Thoracic aorta (tissue), 2 donors: ENCODE results near the gene IGDCC3. TPM values are rescaled to one million over a fixed set of nuclear protein-coding genes. Genes with fewer than 3 reads are reported as not detected.

ENCODE experiments used
- ATAC-seq: fragments of 150-250 bp; one replicate; pipeline ENCODE4 v1.8.0; 2017; ENCODE audit warnings: low read depth; ENCODE audit not compliant: insufficient number of reproducible peaks, low FRiP score
- DNase-seq: peaks from one replicate; pipeline ENCODE4 v3.0.0-alpha.2; 2020; ENCODE audit warnings: low spot score
- H3K27ac ChIP-seq, 2 donors: fragments of 200-600 bp; sonication (generic); 1 replicate in 1 of 2; 2 replicates in 1 of 2; pipeline ENCODE4 v1.5.1; 2016; ENCODE audit warnings: mild to moderate bottlenecking in 2 of 2, moderate library complexity in 2 of 2
- H3K27me3 ChIP-seq: fragments of 200-600 bp; sonication (generic); replicated peaks from 2 replicates; pipeline ENCODE4 v1.6.0; 2016; ENCODE audit warnings: mild to moderate bottlenecking; ENCODE audit not compliant: insufficient read depth
- H3K36me3 ChIP-seq: fragments of 200-600 bp; sonication (generic); one replicate; pipeline ENCODE4 v1.5.1; 2016
- H3K4me1 ChIP-seq, 2 donors: fragments of 200-600 bp; sonication (generic); 1 replicate in 1 of 2; 2 replicates in 1 of 2; pipeline versions ENCODE4 v1.5.1 to v1.6.0; 2016; ENCODE audit warnings: low read depth in 2 of 2, mild to moderate bottlenecking in 1 of 2; ENCODE audit not compliant: control insufficient read depth in 1 of 2
- H3K4me3 ChIP-seq: fragments of 200-600 bp; sonication (generic); 2 replicates; pipeline ENCODE4 v1.5.1; 2016; ENCODE audit warnings: mild to moderate bottlenecking
- H3K9me3 ChIP-seq: fragments of 200-600 bp; sonication (generic); 2 replicates; pipeline ENCODE4 v1.5.1; 2016
- CTCF ChIP-seq: fragments of 200-600 bp; sonication (generic); IDR thresholded peaks from one replicate; pipeline ENCODE4 v1.5.1; 2019; ENCODE audit warnings: antibody characterized with exemption
- total RNA-seq, 2 donors: library from RNA; depleted of rRNA; stranded (reverse); fragments of >200 nt; gene quantifications; one replicate each; pipeline versions ENCODE4 v1.1.0 to v1.2.3, GENCODE V29; 2016

Gene IGDCC3
- total RNA-seq, 2 donors from 2014 or later: not detected

GRCh38 chr15:65383456-65383855, 5.7 kb upstream of the IGDCC3 start:
- H3K9me3 ChIP-seq: no peaks in the 10 kb centered on the region
- H3K27ac ChIP-seq: no peak overlapping the region
- no peaks in the 10 kb centered on the region for H3K27me3 ChIP-seq
- no peaks in the 10 kb centered on the region for H3K36me3 ChIP-seq
- H3K4me3 ChIP-seq: no peak overlapping the region
- no peak for ATAC-seq
- H3K4me1 ChIP-seq: peaks cover 0 to 9% of the 10 kb centered on the region in 2 donors
- TF ChIP-seq CTCF: no peak
- no peak for DNase-seq

GRCh38 chr15:65382921-65383320, 5.1 kb upstream of the IGDCC3 start:
- peaks cover 2 to 9% of the 10 kb centered on the region in 2 donors for H3K4me1 ChIP-seq
- no peaks in the 10 kb centered on the region for H3K36me3 ChIP-seq
- TF ChIP-seq CTCF: no peak
- H3K4me3 ChIP-seq: no peak overlapping the region
- DNase-seq (no peak), ATAC-seq (no peak)
- no peak overlapping the region for H3K27ac ChIP-seq
- H3K27me3 ChIP-seq: no peaks in the 10 kb centered on the region
- H3K9me3 ChIP-seq: no peaks in the 10 kb centered on the region

- Histone ChIP-seq H3K27ac (no peak overlapping the region), H3K9me3 (no peaks in the 10 kb centered on the region), H3K27me3 (no peaks in the 10 kb centered on the region), H3K36me3 (no peaks in the 10 kb centered on the region), H3K4me3 (no peak overlapping the region), H3K4me1 (peaks cover 2 to 11% of the 10 kb centered on the region in 2 donors)
- TF ChIP-seq CTCF: no peak
- DNase-seq (no peak), ATAC-seq (no peak)
Measured at GRCh38 chr15:65382146-65382491, 4.3 kb upstream of the IGDCC3 start.

GRCh38 chr15:65381445-65382145, 3.8 kb upstream of the IGDCC3 start:
- H3K4me3 ChIP-seq: no peak overlapping the region
- no peak for DNase-seq

GRCh38 chr15:65379986-65380385, 2.2 kb upstream of the IGDCC3 start:
- H3K4me3 ChIP-seq: no peak overlapping the region
- TF ChIP-seq CTCF: no peak
- no peaks in the 10 kb centered on the region for H3K27me3 ChIP-seq
- no peaks in the 10 kb centered on the region for H3K9me3 ChIP-seq
- H3K27ac ChIP-seq: no peak overlapping the region
- DNase-seq (no peak), ATAC-seq (no peak)
- H3K36me3 ChIP-seq: no peaks in the 10 kb centered on the region
- H3K4me1 ChIP-seq: peaks cover 2 to 12% of the 10 kb centered on the region in 2 donors

More at GRCh38 chr15:65381445-65382145, 3.8 kb upstream of the IGDCC3 start:
- Histone ChIP-seq H3K9me3 (no peaks in the 10 kb centered on the region), H3K36me3 (no peaks in the 10 kb centered on the region), H3K4me1 (peaks cover 2 to 16% of the 10 kb centered on the region in 2 donors), H3K27ac (no peak overlapping the region), H3K27me3 (no peaks in the 10 kb centered on the region)
- no peak for TF ChIP-seq CTCF
- ATAC-seq: no peak
